CD4-positive, alpha-beta T cell treated with Interleukin-4 for 1 hour (primary cell): Measurements from ENCODE around the gene PNKP.

Source experiments
- DNase-seq, 2 donors: peaks; one replicate each; pipeline ENCODE4 v3.0.0-alpha.2; 2020 to 2022

The PNKP gene

DNA sequence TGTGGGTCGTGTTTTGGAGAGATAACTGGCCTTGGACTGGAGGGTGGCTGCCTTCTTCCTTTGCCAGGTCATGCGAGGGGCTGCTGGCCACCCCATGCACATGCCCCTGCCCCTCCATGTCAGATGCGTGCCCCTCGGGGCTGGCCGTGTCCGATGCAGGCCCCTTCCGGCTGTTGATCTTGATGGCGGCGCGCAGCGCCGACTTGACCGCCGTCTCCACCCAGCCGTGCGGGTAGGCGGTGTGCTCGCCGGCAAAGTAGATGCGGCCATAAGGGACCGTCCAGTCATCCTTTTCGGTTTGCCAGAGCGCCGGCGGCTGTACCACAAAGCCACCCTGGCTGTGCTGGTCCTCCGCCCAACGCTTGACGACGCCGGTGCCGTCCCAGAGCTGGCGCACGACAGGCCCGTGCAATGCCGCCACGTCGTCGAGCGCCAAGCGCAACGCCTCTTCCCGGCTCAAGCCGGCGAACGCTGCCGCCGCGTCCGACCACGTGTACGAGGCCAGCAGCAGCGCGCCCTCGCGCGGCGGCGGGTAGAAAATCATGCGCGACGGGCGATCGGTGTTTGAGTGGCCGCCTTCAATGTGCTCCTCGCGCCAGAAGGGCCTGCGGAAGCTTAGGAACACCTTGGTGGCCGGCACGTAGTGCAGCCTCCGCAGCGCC lies 22.4 kb upstream of the PNKP start:
- DNase-seq, result peak; percentile 83 to 84

GRCh38 chr19:49889038-49889686 lies 21.8 kb upstream of the PNKP start:
- DNase-seq, result no peak

GRCh38 chr19:49888510-49888824 lies 21.1 kb upstream of the PNKP start:
- DNase-seq, result no peak

DNA sequence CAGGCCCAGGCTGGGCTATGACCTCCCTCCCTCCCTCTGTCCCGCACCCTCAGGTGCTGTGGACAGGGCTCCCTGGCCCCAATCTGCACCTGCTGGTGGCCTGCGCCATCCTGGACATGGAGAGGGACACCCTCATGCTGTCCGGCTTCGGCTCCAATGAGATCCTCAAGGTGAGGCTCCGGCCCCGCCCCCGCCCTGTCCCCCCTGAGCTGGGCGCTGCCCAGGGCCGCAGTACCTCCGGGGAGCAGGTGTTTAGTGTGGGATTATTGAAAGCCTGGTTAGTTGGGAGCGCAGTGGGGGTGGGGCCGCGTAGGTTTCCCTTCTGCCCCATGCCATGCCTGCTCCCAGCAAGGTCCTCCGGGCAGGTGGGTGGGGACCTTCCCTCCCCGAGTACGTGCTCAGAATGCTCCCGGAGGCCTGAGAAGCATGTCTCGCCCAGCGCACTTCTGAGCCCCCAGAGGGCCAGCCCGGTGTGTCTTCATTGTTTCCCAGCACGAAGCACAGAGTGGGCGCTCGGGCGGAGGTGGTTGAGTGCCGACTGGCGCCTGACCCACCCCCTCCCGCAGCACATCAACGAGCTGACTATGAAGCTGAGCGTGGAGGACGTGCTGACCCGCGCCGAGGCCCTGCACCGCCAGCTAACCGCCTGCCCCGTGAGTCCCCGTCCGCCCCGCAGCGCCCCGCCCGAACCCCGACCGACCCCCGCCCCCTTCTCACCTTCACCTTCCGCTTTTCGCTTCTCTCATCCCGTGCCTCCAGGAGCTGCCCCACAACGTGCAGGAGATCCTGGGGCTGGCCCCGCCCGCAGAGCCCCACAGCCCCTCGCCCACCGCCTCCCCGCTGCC lies 20.5 kb upstream of the PNKP start:
- no peak for DNase-seq

DNA sequence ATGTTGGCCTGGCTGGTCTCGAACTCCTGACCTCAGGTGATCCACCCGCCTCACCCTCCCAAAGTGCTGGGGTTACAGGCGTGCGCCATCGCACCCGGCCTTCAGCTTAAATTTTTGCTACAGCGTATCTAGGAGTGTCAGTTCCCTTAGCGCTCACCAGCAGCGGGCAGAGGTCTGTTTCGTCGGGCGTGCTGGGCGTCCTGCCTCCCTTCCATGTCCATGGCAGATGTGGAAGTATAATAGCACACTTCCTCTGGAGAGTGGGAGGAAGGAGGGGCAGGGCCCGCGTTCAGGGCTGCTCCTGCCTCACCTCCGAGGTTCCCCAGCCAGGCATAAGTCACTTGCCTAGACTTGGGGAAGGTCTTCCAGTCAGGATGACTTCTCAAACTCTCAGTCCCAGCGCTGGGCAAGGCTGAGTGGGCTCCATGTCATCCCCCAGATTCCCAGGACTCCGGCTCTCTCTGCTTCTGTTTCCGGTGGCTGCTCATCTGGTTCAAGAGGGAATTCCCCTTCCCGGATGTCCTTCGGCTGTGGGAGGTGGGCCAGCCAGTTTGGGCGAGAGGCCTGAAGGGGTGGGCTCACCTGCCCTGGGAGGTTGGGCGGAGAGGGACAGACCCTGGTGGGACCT lies 19.8 kb upstream of the PNKP start:
- DNase-seq, result no peak

- DNase-seq, result no peak
Observed at GRCh38 chr19:49884760-49885159, 17.4 kb upstream of the PNKP start.

DNA sequence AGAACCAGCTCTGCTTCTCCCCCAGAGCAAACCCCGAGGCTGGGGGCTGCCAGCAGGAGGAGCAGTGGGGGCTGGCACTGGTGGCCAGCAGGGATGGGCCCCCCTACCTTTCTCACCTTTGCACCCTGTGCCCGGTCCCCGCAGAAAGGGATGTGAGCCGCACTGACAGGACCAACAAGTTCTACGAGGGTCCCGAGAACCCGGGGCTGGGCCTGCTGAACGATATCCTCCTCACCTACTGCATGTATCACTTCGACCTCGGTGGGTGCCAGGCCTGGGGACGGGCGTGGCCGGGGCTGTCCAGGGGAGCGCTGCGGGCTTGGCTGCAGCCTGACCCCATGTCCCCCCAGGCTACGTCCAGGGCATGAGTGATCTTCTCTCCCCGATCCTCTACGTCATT lies 16.7 kb upstream of the PNKP start:
- no peak for DNase-seq

DNA sequence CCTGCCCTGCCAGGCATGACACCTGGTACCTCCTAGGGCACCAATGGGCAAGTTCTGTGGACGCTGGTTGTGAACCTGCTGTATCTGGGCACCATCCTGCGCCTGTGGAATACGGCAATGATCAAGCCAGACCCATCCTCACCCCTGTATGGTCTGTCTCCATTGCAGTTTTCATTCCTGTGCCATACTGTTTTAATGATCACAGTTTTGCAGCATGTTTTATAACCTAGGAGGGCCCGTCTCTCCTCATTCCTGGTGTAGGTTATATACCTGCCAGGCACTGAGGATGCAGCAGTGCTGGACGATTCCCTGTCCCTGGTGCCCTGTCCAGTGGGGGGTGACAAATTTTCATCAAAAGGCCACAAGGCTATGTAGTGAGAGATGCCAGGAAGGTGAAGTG lies 15.7 kb upstream of the PNKP start:
- DNase-seq, result no peak

GRCh38 chr19:49882643-49883042 lies 15.3 kb upstream of the PNKP start:
- no peak for DNase-seq

- no peak for DNase-seq
Observed at GRCh38 chr19:49881672-49882394, 14.5 kb upstream of the PNKP start.

GRCh38 chr19:49881186-49881585 lies 13.8 kb upstream of the PNKP start:
- no peak for DNase-seq

DNA sequence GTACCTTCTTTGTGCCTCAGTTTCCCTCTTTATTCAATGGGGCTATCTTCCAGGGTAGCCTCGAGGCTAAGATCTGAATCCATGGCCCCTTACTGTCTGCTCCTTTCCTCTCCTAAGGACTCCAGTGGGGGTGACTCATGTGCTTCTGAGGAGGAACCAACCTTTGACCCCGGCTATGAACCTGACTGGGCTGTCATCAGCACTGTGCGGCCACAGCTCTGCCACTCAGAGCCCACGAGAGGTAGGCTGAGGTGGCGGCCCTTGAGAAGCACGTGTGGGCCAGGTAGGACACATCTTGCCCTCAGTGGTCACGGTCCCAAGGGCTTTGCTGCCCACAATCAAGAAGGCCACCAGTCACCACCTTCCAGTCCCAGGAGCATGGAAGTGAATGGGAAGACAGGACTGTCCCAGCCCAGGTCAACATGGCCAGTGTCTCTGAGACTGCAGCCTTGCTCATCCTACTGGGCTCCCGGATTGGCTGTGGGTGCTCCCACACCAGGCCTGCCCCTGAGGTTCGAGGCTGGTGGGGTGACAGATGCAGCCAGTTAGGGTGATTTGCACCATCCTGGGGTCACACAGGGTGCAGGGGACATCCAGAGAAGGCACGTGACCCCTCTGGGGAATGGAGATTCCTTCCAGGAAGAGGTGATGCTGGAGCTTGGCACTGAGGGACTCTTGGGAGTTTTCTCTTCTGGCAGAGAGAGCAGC lies 12.9 kb upstream of the PNKP start:
- no peak for DNase-seq

DNA sequence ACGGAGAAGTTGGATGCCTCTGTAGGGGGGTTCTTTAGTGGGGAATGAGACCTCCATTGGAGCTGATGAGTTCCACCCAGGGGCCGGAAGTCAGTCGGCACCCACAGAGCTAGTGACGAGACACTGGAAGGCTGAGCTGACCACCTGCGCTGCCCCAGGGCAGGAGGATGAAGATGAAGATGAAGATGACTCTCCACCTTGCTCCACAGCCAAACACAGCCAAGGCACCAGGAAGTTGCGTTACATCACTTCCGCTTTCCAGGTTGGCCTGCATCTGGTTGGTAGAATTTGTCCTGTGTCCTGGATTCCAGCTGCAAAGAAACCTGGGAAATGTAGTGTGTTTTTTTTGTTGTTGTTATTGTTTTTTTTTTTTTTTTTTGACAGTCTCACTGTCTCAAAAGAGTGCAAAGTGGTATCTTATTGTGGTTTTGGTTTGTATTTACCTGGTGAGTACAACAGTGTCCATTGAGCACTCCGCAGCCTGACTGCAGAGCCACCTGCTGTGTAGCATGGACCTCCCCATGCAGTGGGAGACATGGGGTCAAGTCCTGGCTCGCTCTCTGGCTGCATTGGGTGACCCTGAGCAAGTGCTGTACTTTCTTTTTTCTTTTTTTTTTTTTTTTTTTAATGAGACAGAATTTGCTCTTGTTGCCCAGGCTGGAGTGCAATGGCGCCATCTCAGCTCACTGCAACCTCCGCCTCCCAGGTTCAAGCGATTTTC lies 12.0 kb upstream of the PNKP start:
- no peak for DNase-seq

- DNase-seq, result no peak
Observed at GRCh38 chr19:49878744-49879070, 11.3 kb upstream of the PNKP start.

- peak; percentile 98 to 99 for DNase-seq
Observed at GRCh38 chr19:49877879-49878743, 10.7 kb upstream of the PNKP start.

DNA sequence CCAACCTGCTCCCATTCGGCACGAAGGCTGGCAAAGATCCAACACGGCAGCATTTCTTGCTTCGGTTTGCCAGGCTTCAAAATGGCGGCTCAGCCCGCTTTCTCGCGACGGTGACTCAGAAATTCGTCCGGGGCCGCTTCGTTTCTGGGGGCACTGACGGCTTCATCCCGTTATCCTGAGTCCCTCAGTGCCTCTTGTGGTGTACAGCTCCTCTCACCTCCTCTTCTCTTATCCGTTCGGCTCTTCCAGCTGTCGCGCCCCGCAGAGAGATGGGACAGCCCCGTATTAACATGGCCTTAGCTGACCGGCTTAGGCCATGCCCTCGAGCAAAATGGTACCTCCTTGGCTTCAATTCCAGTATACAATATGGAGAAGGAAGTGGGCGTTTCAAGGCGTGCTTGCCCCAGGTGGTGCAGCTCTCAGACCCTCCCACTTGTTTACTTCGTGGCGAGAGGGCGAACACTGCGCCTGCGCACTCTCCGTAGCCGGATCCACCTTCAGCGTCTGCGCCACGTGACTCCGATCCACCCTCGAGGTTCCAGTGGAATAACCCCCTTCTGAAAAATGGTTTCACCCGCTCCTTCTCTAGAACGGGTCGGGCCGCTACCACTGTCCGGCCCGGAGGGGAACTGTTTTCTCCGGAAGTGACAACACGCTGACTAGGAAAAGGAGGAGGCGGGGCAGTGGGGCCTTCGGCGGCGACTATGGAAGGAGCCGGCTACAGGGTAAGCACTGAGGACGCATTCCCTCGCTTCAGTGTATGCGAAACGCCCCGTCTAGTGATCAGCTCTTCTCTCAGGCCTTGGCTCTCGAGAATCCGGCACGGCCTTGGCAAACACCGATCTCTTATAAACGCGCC lies 9.9 kb upstream of the PNKP start, which contains the start of the genes AKT1S1 and TBC1D17:
AKT1S1 (minus strand) TSS at position 336 of the 859 bp plus-strand sequence. CDS start 4,060 bp downstream, outside the sequence.
TBC1D17 (plus strand) TSS at position 683 of the 859 bp plus-strand sequence; CDS start at position 705, 22 bp downstream.
- DNase-seq, result peak; percentile 100

GRCh38 chr19:49876422-49877019 lies 9.1 kb upstream of the PNKP start:
- DNase-seq, result peak; percentile 99

DNA sequence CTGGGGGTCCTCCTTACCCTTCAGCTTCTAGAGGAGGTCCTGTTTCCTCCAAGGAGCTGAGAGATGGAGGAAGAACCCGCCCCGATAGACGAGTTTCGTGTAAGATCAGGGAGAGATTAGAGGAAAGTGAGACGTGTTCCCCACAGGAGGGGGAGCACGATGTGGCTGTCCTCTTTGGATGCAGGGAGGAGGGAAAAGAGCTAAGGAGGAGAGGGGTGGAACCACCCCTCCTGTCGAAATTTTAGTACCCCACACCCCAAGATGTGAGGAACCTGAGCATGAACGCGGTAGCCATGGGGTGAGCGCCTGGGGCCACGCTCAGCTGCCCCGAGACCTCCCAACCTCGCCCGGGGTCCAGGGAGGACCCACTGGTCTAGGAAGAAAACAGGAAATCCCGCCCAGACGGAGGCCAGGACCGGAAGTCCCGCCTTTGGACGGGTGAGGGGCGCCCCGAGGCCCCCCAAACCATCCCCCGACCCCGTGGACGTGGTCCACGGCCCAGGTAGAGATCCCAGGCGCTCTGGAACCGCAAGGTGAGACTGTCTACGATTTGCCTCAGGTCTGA lies 8.6 kb upstream of the PNKP start:
- DNase-seq, result peak; percentile 64 to 67

- no peak for DNase-seq
Observed at GRCh38 chr19:49875177-49875576, 7.8 kb upstream of the PNKP start.
